ENCODE results near the gene RALGPS2. TPM values are rescaled to one million over a fixed set of nuclear protein-coding genes. Genes with fewer than 3 reads are reported as not detected.

The RALGPS2 gene
- total RNA-seq, 1 donor from 2014 or later: 29.8 TPM

DNA sequence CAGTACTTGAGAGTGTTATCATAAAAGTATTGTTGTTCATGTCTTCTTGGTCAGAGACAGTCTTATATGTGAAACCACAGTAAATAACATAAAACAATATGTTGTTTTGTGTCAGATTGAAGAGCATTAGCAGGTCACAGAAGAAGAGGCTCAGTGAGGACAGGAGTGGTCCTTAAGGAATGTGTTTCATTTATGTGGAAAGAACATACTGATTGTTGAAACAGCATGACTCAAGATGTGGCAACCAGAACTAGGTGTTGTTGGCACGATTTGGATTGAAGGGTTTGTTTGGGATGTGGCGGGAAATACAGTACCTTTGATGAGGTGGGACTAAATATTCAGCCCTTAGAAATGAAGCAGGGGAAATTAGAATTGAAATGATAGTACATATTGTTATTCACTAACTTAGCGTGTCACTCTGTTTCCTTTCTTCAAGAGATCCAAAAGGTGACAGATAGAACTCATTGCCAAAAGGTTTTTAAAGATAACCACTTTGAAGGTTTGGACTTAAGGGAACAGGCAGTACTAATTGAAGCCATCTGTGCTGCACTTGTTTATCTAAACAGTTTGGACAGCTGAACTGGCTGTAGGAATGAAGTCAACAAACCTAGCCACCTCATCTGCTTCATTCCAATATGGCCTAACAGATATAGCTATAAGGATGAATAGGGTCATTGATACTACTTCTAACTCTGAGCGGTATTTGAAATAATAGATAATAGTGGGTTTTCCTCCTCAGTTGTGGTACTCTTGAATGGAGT is 14.4 kb downstream of the RALGPS2 start:
- Mint-ChIP-seq H3K27ac (ENCODE audit: unreplicated experiment) (no peak overlapping the region), H3K27me3 (ENCODE audit: unreplicated experiment) (no peaks in the 10 kb centered on the region), H3K4me3 (ENCODE audit: unreplicated experiment) (no peak overlapping the region), H3K4me1 (ENCODE audit: unreplicated experiment) (no peaks in the 10 kb centered on the region), H3K36me3 (ENCODE audit: low read depth, unreplicated experiment) (peaks cover 21% of the 10 kb centered on the region), H3K9me3 (ENCODE audit: unreplicated experiment) (no peaks in the 10 kb centered on the region)
- TF ChIP-seq, protein P1, sequence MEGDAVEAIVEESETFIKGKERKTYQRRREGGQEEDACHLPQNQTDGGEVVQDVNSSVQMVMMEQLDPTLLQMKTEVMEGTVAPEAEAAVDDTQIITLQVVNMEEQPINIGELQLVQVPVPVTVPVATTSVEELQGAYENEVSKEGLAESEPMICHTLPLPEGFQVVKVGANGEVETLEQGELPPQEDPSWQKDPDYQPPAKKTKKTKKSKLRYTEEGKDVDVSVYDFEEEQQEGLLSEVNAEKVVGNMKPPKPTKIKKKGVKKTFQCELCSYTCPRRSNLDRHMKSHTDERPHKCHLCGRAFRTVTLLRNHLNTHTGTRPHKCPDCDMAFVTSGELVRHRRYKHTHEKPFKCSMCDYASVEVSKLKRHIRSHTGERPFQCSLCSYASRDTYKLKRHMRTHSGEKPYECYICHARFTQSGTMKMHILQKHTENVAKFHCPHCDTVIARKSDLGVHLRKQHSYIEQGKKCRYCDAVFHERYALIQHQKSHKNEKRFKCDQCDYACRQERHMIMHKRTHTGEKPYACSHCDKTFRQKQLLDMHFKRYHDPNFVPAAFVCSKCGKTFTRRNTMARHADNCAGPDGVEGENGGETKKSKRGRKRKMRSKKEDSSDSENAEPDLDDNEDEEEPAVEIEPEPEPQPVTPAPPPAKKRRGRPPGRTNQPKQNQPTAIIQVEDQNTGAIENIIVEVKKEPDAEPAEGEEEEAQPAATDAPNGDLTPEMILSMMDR (IDR thresholded peaks at IDR 0.05; ENCODE audit: unreplicated experiment): no peak
- DNase-seq (ENCODE audit: low spot score): no peak

DNA sequence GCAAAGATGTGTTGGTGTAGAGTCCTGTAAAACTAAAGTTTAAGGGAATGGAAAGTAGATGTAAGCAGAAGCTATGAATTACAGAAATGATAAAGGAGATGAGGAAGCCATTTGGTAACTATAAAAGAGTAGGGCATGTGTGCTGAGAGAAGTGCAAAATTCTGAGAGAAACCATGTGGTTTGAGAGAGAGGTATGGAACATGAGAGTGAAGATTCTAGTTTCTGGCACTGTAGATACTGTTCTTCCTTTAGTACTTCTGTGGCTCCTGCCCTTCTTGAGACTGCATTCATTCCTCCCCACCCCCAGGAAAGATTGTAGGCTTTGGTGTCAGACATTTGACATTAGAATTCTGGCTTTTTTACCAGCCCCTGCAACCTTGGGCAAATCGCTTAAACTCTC is 15.4 kb downstream of the RALGPS2 start:
- Mint-ChIP-seq H3K27ac (ENCODE audit: unreplicated experiment) (no peak overlapping the region), H3K9me3 (ENCODE audit: unreplicated experiment) (no peaks in the 10 kb centered on the region), H3K27me3 (ENCODE audit: unreplicated experiment) (no peaks in the 10 kb centered on the region), H3K36me3 (ENCODE audit: low read depth, unreplicated experiment) (peaks cover 21% of the 10 kb centered on the region), H3K4me1 (ENCODE audit: unreplicated experiment) (no peaks in the 10 kb centered on the region), H3K4me3 (ENCODE audit: unreplicated experiment) (no peak overlapping the region)
- no peak for DNase-seq (ENCODE audit: low spot score)
- TF ChIP-seq, protein P1 (IDR thresholded peaks at IDR 0.05; ENCODE audit: unreplicated experiment): no peak

DNA sequence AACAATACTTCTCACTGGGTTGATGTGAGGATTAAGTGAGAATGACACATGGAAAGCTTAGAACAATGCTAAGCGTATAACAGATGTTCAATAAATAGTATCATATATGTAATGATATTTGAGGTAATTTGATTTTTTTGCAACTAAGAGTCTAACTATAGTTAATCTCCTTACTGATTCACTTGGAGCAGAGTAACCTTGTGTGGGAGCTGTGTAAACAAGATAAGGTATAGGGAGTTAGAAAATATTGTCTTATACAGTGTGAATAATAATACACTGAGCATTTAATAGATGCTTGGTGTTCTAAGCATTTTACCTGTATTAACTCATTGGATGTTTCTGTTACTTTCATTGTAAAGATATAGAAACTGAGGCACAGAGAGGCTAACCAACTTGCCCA is 15.9 kb downstream of the RALGPS2 start:
- Mint-ChIP-seq H3K9me3 (ENCODE audit: unreplicated experiment) (no peaks in the 10 kb centered on the region), H3K4me3 (ENCODE audit: unreplicated experiment) (no peak overlapping the region), H3K4me1 (ENCODE audit: unreplicated experiment) (no peaks in the 10 kb centered on the region), H3K27ac (ENCODE audit: unreplicated experiment) (no peak overlapping the region), H3K36me3 (ENCODE audit: low read depth, unreplicated experiment) (peaks cover 21% of the 10 kb centered on the region), H3K27me3 (ENCODE audit: unreplicated experiment) (no peaks in the 10 kb centered on the region)
- DNase-seq (ENCODE audit: low spot score): no peak
- TF ChIP-seq, protein P1 (IDR thresholded peaks at IDR 0.05; ENCODE audit: unreplicated experiment): no peak

DNA sequence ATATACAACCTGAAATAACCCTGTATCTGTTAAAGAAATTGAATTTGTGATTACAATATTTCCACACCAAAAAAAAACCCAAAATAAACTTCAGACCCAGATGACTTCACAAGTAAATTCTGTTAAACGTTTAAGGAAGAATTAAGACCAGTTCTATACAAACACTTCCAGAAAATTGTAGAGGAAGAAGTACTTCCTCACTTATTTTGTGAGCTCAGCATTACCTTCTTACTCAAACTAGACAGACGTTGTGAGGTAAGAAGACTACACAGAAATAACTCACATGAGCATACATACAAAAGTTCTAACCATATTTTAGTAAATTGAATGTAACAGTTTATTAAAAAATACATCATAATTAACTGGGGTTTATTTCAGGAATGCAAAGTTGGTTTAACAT is 18.8 kb downstream of the RALGPS2 start:
- Mint-ChIP-seq H3K9me3 (ENCODE audit: unreplicated experiment) (no peaks in the 10 kb centered on the region), H3K4me1 (ENCODE audit: unreplicated experiment) (no peaks in the 10 kb centered on the region), H3K27ac (ENCODE audit: unreplicated experiment) (no peak overlapping the region), H3K4me3 (ENCODE audit: unreplicated experiment) (no peak overlapping the region), H3K27me3 (ENCODE audit: unreplicated experiment) (no peaks in the 10 kb centered on the region), H3K36me3 (ENCODE audit: low read depth, unreplicated experiment) (peaks cover 21% of the 10 kb centered on the region)
- TF ChIP-seq, protein P1 (IDR thresholded peaks at IDR 0.05; ENCODE audit: unreplicated experiment): no peak
- no peak for DNase-seq (ENCODE audit: low spot score)

DNA sequence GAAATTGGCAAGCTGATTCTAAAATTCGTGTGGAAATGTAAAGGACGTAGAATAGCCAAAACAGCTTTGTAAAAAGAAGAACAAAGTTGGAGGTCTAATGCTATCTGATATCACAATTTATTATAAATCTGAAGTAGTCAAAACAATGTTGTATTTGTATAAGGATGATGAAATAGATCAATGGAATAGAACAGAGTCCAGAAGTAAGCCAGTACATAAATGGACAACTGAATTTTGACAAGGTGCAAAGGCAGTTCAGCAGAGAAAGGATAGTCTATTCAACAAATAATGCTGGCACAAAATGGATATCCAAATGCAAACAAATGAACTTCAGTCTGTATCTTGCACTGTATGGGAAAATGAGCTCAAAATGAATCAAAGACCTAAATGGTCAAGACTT is 20.2 kb downstream of the RALGPS2 start:
- no peak overlapping the region for H3K4me3 Mint-ChIP-seq (ENCODE audit: unreplicated experiment)
- no peaks in the 10 kb centered on the region for H3K9me3 Mint-ChIP-seq (ENCODE audit: unreplicated experiment)
- no peak overlapping the region for H3K27ac Mint-ChIP-seq (ENCODE audit: unreplicated experiment)
- H3K4me1 Mint-ChIP-seq (ENCODE audit: unreplicated experiment): no peaks in the 10 kb centered on the region
- no peak for DNase-seq (ENCODE audit: low spot score)
- TF ChIP-seq, protein P1 (IDR thresholded peaks at IDR 0.05; ENCODE audit: unreplicated experiment): no peak
- H3K27me3 Mint-ChIP-seq (ENCODE audit: unreplicated experiment): no peaks in the 10 kb centered on the region
- peaks cover 21% of the 10 kb centered on the region for H3K36me3 Mint-ChIP-seq (ENCODE audit: low read depth, unreplicated experiment)
